Mesenchymal stem cell (in vitro differentiated cells and primary cell): Measurements from ENCODE around the gene FKBP14.

Experiments
- DNase-seq: peaks from one replicate; pipeline ENCODE4 v3.0.0-alpha.2; 2013
- H2AFZ ChIP-seq: one replicate; pipeline ENCODE4 v1.6.1; 2013; ENCODE audit warnings: low read depth, mild to moderate bottlenecking, control low read depth, inconsistent platforms, low read length, moderate library complexity
- H2AK5ac ChIP-seq: 2 replicates; pipeline ENCODE4 v1.6.1; 2013; ENCODE audit warnings: low read length, moderate library complexity, mild to moderate bottlenecking, inconsistent platforms; ENCODE audit not compliant: severe bottlenecking
- H2BK120ac ChIP-seq: one replicate; pipeline ENCODE4 v1.6.1; 2013; ENCODE audit warnings: low read depth, mild to moderate bottlenecking, inconsistent platforms, low read length, moderate library complexity
- H2BK12ac ChIP-seq, 2 experiments: one replicate each; pipeline ENCODE4 v1.6.1; 2013; ENCODE audit warnings: inconsistent platforms in 2 of 2, low read length in 2 of 2, mild to moderate bottlenecking in 2 of 2, moderate library complexity in 2 of 2, control low read depth in 1 of 2
- H2BK15ac ChIP-seq: one replicate; pipeline ENCODE4 v1.6.1; 2013; ENCODE audit warnings: mild to moderate bottlenecking, low read depth, inconsistent platforms; ENCODE audit not compliant: poor library complexity, severe bottlenecking
- H2BK5ac ChIP-seq: 2 replicates; pipeline ENCODE4 v1.6.1; 2013; ENCODE audit warnings: low read depth, mild to moderate bottlenecking, low read length, control low read depth, inconsistent platforms; ENCODE audit not compliant: poor library complexity, severe bottlenecking
- H3K14ac ChIP-seq, 2 experiments: one replicate each; pipeline ENCODE4 v1.6.1; 2013; ENCODE audit warnings: inconsistent platforms in 2 of 2, low read length in 2 of 2, control low read depth in 1 of 2, mild to moderate bottlenecking in 1 of 2, moderate library complexity in 1 of 2
- H3K18ac ChIP-seq, 2 experiments: one replicate each; pipeline ENCODE4 v1.6.1; 2013; ENCODE audit warnings: inconsistent platforms in 2 of 2, low read length in 2 of 2, control low read depth in 1 of 2, low read depth in 1 of 2, mild to moderate bottlenecking in 1 of 2
- H3K23ac ChIP-seq, 2 experiments: one replicate each; pipeline ENCODE4 v1.6.1; 2013; ENCODE audit warnings: inconsistent platforms in 2 of 2, low read length in 2 of 2, mild to moderate bottlenecking in 2 of 2, moderate library complexity in 2 of 2, control low read depth in 1 of 2
- H3K27ac ChIP-seq: 2 replicates; pipeline ENCODE4 v1.5.1; 2013; ENCODE audit warnings: mild to moderate bottlenecking, moderate library complexity, low read length, control low read depth, inconsistent platforms; ENCODE audit not compliant: poor library complexity, severe bottlenecking
- H3K27me3 ChIP-seq, 2 experiments: 2 replicates each; pipeline versions ENCODE4 v1.6.1 to v1.7.0; 2013; ENCODE audit warnings: low read length in 2 of 2, mild to moderate bottlenecking in 2 of 2, moderate library complexity in 2 of 2, control low read depth in 1 of 2, inconsistent platforms in 1 of 2; ENCODE audit not compliant: control insufficient read depth in 1 of 2, insufficient read depth in 1 of 2
- H3K36me3 ChIP-seq, 2 experiments: 2 replicates each; pipeline versions ENCODE4 v1.6.1 to v1.7.0; 2013; ENCODE audit warnings: low read length in 2 of 2, control low read depth in 1 of 2, inconsistent platforms in 1 of 2, low read depth in 1 of 2, mild to moderate bottlenecking in 1 of 2; ENCODE audit not compliant: insufficient read depth in 2 of 2, control insufficient read depth in 1 of 2
- H3K4ac ChIP-seq, 2 experiments: one replicate each; pipeline ENCODE4 v1.6.1; 2013; ENCODE audit warnings: inconsistent platforms in 2 of 2, low read length in 2 of 2, mild to moderate bottlenecking in 2 of 2, moderate library complexity in 2 of 2, control low read depth in 1 of 2, low read depth in 1 of 2
- H3K4me1 ChIP-seq: 2 replicates; pipeline ENCODE4 v1.6.1; 2013; ENCODE audit warnings: low read depth, low read length, control low read depth; ENCODE audit not compliant: control insufficient read depth, insufficient read depth
- H3K4me2 ChIP-seq: 2 replicates; pipeline ENCODE4 v1.6.1; 2013; ENCODE audit warnings: low read length, mild to moderate bottlenecking, inconsistent platforms; ENCODE audit not compliant: poor library complexity, severe bottlenecking
- H3K4me3 ChIP-seq, 2 experiments: 2 replicates each; pipeline versions ENCODE4 v1.5.1 to v1.7.0; 2013; ENCODE audit warnings: low read length in 2 of 2, mild to moderate bottlenecking in 2 of 2, control low read depth in 1 of 2, low read depth in 1 of 2; ENCODE audit not compliant: insufficient read depth in 1 of 2
- H3K79me1 ChIP-seq: replicated peaks from 2 replicates; pipeline ENCODE4 v1.6.1; 2013; ENCODE audit warnings: mild to moderate bottlenecking, control low read depth, low read length, inconsistent platforms; ENCODE audit not compliant: poor library complexity, severe bottlenecking
- H3K9ac ChIP-seq: 2 replicates; pipeline ENCODE4 v1.7.0; 2013; ENCODE audit warnings: mild to moderate bottlenecking, low read length, moderate library complexity
- H3K9me3 ChIP-seq: 2 replicates; pipeline ENCODE4 v1.7.0; 2013; ENCODE audit warnings: mild to moderate bottlenecking, low read length; ENCODE audit not compliant: control insufficient read depth
- H4K8ac ChIP-seq: one replicate; pipeline ENCODE4 v1.6.1; 2013; ENCODE audit warnings: inconsistent platforms, mild to moderate bottlenecking, low read length, moderate library complexity
- H4K91ac ChIP-seq: one replicate; pipeline ENCODE4 v1.6.1; 2013; ENCODE audit warnings: mild to moderate bottlenecking, low read length, inconsistent platforms
- WGBS: methylation state at CpG from one replicate; pipeline ENCODE4 v1.1.7; 2013; ENCODE audit warnings: mixed read lengths; 5-methylcytosine and 5-hydroxymethylcytosine counted together

FKBP14 gene

DNA sequence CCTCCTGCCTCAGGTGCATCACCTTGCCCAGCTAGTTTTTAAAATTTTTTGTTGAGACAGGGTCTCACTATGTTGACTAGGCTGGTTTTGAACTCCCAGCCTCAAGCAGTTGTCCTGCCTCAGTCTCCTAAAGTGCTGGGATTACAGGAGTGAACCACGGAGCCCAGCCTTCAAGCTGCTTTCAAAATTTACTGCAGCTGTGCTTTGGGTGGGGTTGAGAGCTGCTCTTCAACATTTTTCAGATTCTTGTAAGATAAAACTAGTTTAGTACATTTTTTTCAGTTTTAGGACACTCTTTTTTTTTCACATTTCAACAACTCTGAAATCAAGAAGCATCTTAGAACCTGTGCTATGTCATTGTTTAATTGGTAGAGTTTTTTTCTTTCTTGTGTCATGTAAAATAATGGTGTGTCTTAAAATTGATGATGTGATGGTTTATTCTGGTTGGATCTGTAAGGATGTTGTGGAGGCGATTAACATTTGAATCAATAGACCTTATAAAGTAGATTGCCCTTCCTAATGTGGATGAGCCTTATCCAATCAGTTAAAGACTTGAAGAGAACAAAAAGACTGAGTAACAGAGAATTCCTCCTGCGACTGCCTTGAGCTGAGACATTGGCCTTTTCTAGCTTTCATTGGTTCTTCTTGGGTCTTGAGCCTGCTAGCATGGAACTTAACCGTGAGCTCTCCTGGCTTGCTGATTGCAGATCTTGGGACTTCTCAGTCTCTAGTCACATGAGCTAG is 15.2 kb upstream of the FKBP14 start:
- Histone ChIP-seq H3K27me3 (no peaks in the 10 kb centered on the region), H2BK120ac (no peak overlapping the region), H3K27ac (no peak overlapping the region), H4K8ac (no peak overlapping the region), H3K4me2 (no peak overlapping the region), H4K91ac (no peak overlapping the region), H2BK15ac (no peak overlapping the region), H3K79me1 (peaks cover 35% of the 10 kb centered on the region), H2AK5ac (no peak overlapping the region), H2BK12ac (no peak overlapping the region), H3K4me1 (no peaks in the 10 kb centered on the region), H3K18ac (no peak overlapping the region), H3K4ac (no peak overlapping the region), H3K36me3 (peaks cover 9 to 13% of the 10 kb centered on the region in 2 experiments), H3K9ac (no peak overlapping the region), H2AFZ (no peak overlapping the region), H2BK5ac (no peak overlapping the region), H3K23ac (no peak overlapping the region), H3K9me3 (no peaks in the 10 kb centered on the region), H3K4me3 (no peak overlapping the region), H3K14ac (no peak overlapping the region)
- DNase-seq, result no peak
- 87% methylated on average over 3 of the region's 4 CpGs for WGBS

DNA sequence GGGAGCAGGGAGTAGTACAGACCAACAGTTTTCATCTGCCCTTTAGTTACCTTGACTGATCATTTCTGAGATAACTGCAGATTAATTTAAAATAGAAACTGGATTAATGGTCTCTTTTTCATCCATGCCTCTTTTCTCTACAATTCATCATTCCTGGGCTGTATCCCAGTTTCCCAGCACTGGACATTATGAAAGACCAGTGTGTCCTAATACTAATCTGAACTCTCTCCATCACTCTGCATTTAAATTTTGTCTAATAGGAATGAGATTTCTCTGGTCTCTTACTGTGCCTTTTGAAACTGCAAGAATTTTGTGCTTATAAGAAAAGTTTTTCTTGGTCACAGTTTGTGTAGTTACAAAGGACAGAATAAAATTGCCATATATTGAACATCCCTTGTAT is 14.4 kb upstream of the FKBP14 start:
- no peak overlapping the region for H3K27ac ChIP-seq
- H2BK5ac ChIP-seq, result no peak overlapping the region
- H3K9me3 ChIP-seq, result no peaks in the 10 kb centered on the region
- H3K14ac ChIP-seq, result no peak overlapping the region
- H3K9ac ChIP-seq, result no peak overlapping the region
- no peak overlapping the region for H2BK15ac ChIP-seq
- no peak for DNase-seq
- H3K4me3 ChIP-seq, result no peak overlapping the region
- no peak overlapping the region for H2AK5ac ChIP-seq
- H2BK120ac ChIP-seq, result no peak overlapping the region
- H2AFZ ChIP-seq, result no peak overlapping the region
- H3K23ac ChIP-seq, result no peak overlapping the region
- H4K91ac ChIP-seq, result no peak overlapping the region
- H3K4ac ChIP-seq, result no peak overlapping the region
- no peak overlapping the region for H2BK12ac ChIP-seq
- H3K18ac ChIP-seq, result no peak overlapping the region
- peaks cover 3 to 5% of the 10 kb centered on the region in 2 experiments for H3K36me3 ChIP-seq
- peaks cover 32% of the 10 kb centered on the region for H3K79me1 ChIP-seq
- H3K27me3 ChIP-seq, result no peaks in the 10 kb centered on the region
- H3K4me1 ChIP-seq, result no peaks in the 10 kb centered on the region
- H3K4me2 ChIP-seq, result no peak overlapping the region
- no peak overlapping the region for H4K8ac ChIP-seq

DNA sequence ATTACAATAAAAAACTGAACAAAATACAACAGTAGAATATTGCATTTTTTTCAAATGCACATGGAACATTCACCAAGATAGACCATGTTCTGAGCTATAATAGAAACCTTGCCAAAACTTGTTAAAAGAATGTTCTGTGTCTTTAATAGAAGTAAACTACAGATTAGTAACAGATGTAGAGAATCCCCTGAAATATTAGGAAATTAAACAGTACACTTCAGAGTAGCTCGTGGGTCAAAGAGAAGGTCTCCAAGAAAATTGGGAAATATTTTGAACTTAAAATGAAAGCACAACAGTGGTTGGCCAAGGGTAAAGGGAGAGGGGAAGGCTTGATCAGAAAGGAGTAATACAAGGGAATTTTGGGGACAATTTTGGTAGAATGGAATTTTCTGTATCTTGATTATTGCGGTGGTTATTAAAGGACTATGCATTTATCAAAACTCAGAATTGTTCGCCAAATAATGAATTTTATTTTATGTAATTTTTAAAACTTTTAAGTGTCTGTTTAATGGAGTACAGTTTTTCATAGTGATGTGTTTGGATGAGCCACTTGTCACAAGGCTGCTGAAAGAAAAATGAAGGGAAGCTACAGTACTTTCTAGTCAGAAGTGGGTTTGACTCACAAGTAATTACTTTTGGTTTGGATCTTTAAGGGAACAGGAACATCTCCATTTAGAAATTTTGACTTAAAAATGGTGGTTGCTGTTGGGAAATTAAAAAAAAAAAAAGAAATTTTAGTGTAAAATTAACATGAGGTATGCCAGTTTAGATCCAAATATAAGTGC is 11.9 kb upstream of the FKBP14 start:
- Histone ChIP-seq H3K27ac (no peak overlapping the region), H3K4me1 (no peaks in the 10 kb centered on the region)

DNA sequence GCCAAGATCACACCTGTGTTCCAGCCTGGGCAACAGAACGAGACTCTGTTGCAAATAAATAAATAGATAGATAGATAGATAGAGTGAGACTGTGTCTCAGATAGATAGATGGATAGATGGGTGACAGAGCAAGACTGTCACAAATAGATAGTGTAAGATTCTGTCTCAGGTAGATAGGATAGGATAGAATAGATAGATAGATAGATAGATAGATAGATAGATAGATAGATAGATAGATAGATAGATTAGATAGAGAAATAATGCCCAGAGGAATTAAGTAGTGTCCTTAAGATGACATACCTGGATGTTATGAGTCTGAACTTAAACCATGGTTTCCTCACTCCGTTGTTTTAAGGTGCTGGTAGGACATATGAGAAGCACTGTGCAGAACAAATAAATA is 9.7 kb upstream of the FKBP14 start:
- no peak overlapping the region for H2BK12ac ChIP-seq
- no peaks in the 10 kb centered on the region for H3K27me3 ChIP-seq
- H2AK5ac ChIP-seq, result no peak overlapping the region
- DNase-seq, result no peak
- peaks cover 3% of the 10 kb centered on the region in 2 experiments for H3K36me3 ChIP-seq
- no peak overlapping the region for H3K14ac ChIP-seq
- H3K23ac ChIP-seq, result no peak overlapping the region
- no peak overlapping the region for H3K9ac ChIP-seq
- no peaks in the 10 kb centered on the region for H3K9me3 ChIP-seq
- no peak overlapping the region for H3K4ac ChIP-seq
- H4K8ac ChIP-seq, result no peak overlapping the region
- no peak overlapping the region for H2BK15ac ChIP-seq
- H3K18ac ChIP-seq, result no peak overlapping the region
- WGBS, result 95% methylated on average over 2 of the region's 2 CpGs
- no peak overlapping the region for H3K4me3 ChIP-seq
- H2BK120ac ChIP-seq, result no peak overlapping the region
- no peak overlapping the region for H4K91ac ChIP-seq
- H3K27ac ChIP-seq, result no peak overlapping the region
- no peak overlapping the region for H2AFZ ChIP-seq
- H2BK5ac ChIP-seq, result no peak overlapping the region
- no peak overlapping the region for H3K4me2 ChIP-seq
- H3K79me1 ChIP-seq, result peaks cover 19% of the 10 kb centered on the region
- H3K4me1 ChIP-seq, result peaks cover 2% of the 10 kb centered on the region

More for the DNA sequence above, 11.9 kb upstream of the FKBP14 start:
- H3K4me2 ChIP-seq, result no peak overlapping the region
- H2AK5ac ChIP-seq, result no peak overlapping the region
- H4K8ac ChIP-seq, result no peak overlapping the region
- H3K36me3 ChIP-seq, result peaks cover 3 to 5% of the 10 kb centered on the region in 2 experiments
- peak overlapping the region; percentile 79 for H3K9ac ChIP-seq
- H3K23ac ChIP-seq, result no peak overlapping the region
- no peak overlapping the region for H2BK15ac ChIP-seq
- H2BK120ac ChIP-seq, result no peak overlapping the region
- no peaks in the 10 kb centered on the region for H3K27me3 ChIP-seq
- no peak overlapping the region for H3K4ac ChIP-seq
- H2AFZ ChIP-seq, result no peak overlapping the region
- no peak overlapping the region for H4K91ac ChIP-seq
- peak overlapping the region in 1 of 2 experiments; percentile 53 for H3K4me3 ChIP-seq
- no peak overlapping the region for H3K14ac ChIP-seq
- DNase-seq, result no peak
- H2BK5ac ChIP-seq, result no peak overlapping the region
- H2BK12ac ChIP-seq, result no peak overlapping the region
- no peak overlapping the region for H3K18ac ChIP-seq
- no peaks in the 10 kb centered on the region for H3K9me3 ChIP-seq
- 99% methylated on average over 2 of the region's 3 CpGs for WGBS
- peaks cover 28% of the 10 kb centered on the region for H3K79me1 ChIP-seq
